ENCODE data around the gene IDH2.

IDH2 gene

GRCh38 chr15:90042766-90043529 lies 59.3 kb downstream of the IDH2 start:
- no peak for DNase-seq

GRCh38 chr15:90042356-90042755 lies 59.9 kb downstream of the IDH2 start:
- no peak for DNase-seq

- no peak for DNase-seq
Observed at GRCh38 chr15:90040618-90041017, 61.6 kb downstream of the IDH2 start.

GRCh38 chr15:90039996-90040395 lies 62.3 kb downstream of the IDH2 start:
- no peak for DNase-seq

- no peak for DNase-seq
Observed at GRCh38 chr15:90038632-90039095, 63.6 kb downstream of the IDH2 start.

- DNase-seq = no peak
Observed at GRCh38 chr15:90037961-90038631, 64.2 kb downstream of the IDH2 start.

- DNase-seq = no peak
Observed at GRCh38 chr15:90037511-90037860, 64.8 kb downstream of the IDH2 start.

- DNase-seq = no peak
Observed at GRCh38 chr15:90036806-90037510, 65.3 kb downstream of the IDH2 start.

- no peak for DNase-seq
Observed at GRCh38 chr15:90036343-90036742, 65.9 kb downstream of the IDH2 start.

GRCh38 chr15:90035840-90036230 lies 66.4 kb downstream of the IDH2 start:
- no peak for DNase-seq

- no peak for DNase-seq
Observed at GRCh38 chr15:90035095-90035839, 67.0 kb downstream of the IDH2 start.

GRCh38 chr15:90033448-90033847 lies 68.8 kb downstream of the IDH2 start:
- no peak for DNase-seq

All from effector CD4-positive, alpha-beta T cell (primary cell).